Spleen (tissue), 7 donors: ENCODE data around the gene IFFO2.

Source experiments
- CTCF ChIP-seq, 11 experiments: fragments of 200-600 bp in 7 of 11; fragments of 450-650 bp in 4 of 11; sonication (generic) in 4 of 11; IDR thresholded peaks in 8 of 11; conservative IDR thresholded peaks in 3 of 11; 1 replicate in 7 of 11; 2 replicates in 4 of 11; pipeline versions ENCODE4 v1.4.0 to v1.8.0; 2016 to 2021; ENCODE audit warnings: antibody characterized with exemption in 11 of 11, inconsistent platforms in 4 of 11, mild to moderate bottlenecking in 1 of 11
- POLR2A ChIP-seq, 3 donors: fragments of 450-650 bp; IDR thresholded peaks; one replicate each; pipeline ENCODE4 v1.5.1; 2017; ENCODE audit warnings: antibody characterized with exemption in 3 of 3, mild to moderate bottlenecking in 1 of 3
- POLR2AphosphoS5 ChIP-seq, 3 donors: sonication (generic); formaldehyde crosslinking; IDR thresholded peaks; one replicate each; pipeline ENCODE4 v1.5.1; 2017; ENCODE audit warnings: antibody characterized with exemption in 3 of 3
- donor health status: DM: no; HTN: no; CAD: no; lungs with moderate emphysema.
- donor health status: DM: no; HTN: no; CAD: no.
- donor health status: DM: no; HTN: no; CAD: no.

GRCh38 chr1:18972991-18973390 lies 16.5 kb upstream of the IFFO2 start:
- no peak for TF ChIP-seq CTCF (IDR thresholded peaks at IDR 0.05 in 8 of 11, conservative IDR thresholded peaks at IDR 0.05 in 3 of 11)
- TF ChIP-seq POLR2A (IDR thresholded peaks at IDR 0.05): no peak
- TF ChIP-seq POLR2AphosphoS5 (IDR thresholded peaks at IDR 0.05): no peak
